H1 (cell line): Measurements from ENCODE around the gene FRMD7. TPM values are rescaled to one million over a fixed set of nuclear protein-coding genes. Genes with fewer than 3 reads are reported as not detected.

Experiments used
- CTCF ChIA-PET: fragments of 300-600 bp; sonication (Branson Sonifier 250); formaldehyde crosslinking; loops from one replicate; lab custom pipeline; 2021; ENCODE audit not compliant: partially characterized antibody; lab: Charles Lee
- POLR2A ChIA-PET: fragments of 300-600 bp; sonication (Branson Sonifier 250); formaldehyde crosslinking; loops from one replicate; lab custom pipeline; 2021; ENCODE audit warnings: inconsistent platforms; ENCODE audit not compliant: partially characterized antibody; lab: Charles Lee
- DNase-seq, 2 experiments: peaks; one replicate each; pipeline versions ENCODE4 v3.0.0 to v3.0.0-alpha.2; 2010 to 2022; ENCODE audit warnings: low spot score in 2 of 2, low read depth in 1 of 2, mixed read lengths in 1 of 2
- FAIRE-seq: peaks from 2 replicates; lab custom pipeline; 2011; peaks lifted over from hg19 to GRCh38; lab: Jason Lieb, UNC
- H2AFZ ChIP-seq: 2 replicates; pipeline ENCODE4 v1.8.1; 2012; ENCODE audit warnings: low read length, inconsistent platforms
- H2AK5ac ChIP-seq: 2 replicates; pipeline ENCODE4 v1.6.1; 2013; ENCODE audit warnings: low read depth, low read length
- H2BK120ac ChIP-seq: replicated peaks from 2 replicates; pipeline ENCODE3; 2013; ENCODE audit warnings: low read depth, low read length, inconsistent platforms
- H2BK12ac ChIP-seq: 2 replicates; pipeline ENCODE4 v1.6.1; 2013; ENCODE audit warnings: low read depth, low read length
- H2BK15ac ChIP-seq: 2 replicates; pipeline ENCODE4 v1.6.1; 2013; ENCODE audit warnings: low read length
- H2BK20ac ChIP-seq: 2 replicates; pipeline ENCODE4 v1.6.1; 2013; ENCODE audit warnings: low read length
- H2BK5ac ChIP-seq: 2 replicates; pipeline ENCODE4 v1.6.1; 2013; ENCODE audit warnings: low read depth, low read length
- H3K14ac ChIP-seq: 2 replicates; pipeline ENCODE4 v1.6.1; 2013; ENCODE audit warnings: inconsistent platforms; ENCODE audit not compliant: insufficient read length
- H3K18ac ChIP-seq: 2 replicates; pipeline ENCODE4 v1.6.1; 2013; ENCODE audit warnings: low read length; ENCODE audit errors: extremely low read depth
- H3K23ac ChIP-seq: 2 replicates; pipeline ENCODE4 v1.6.1; 2013; ENCODE audit warnings: inconsistent platforms; ENCODE audit not compliant: insufficient read length
- H3K23me2 ChIP-seq: 2 replicates; pipeline ENCODE4 v1.6.1; 2013; ENCODE audit warnings: low read depth, low read length
- H3K27ac ChIP-seq: 2 replicates; pipeline ENCODE4 v1.6.1; 2011; ENCODE audit warnings: low read depth, low read length, inconsistent platforms
- H3K27me3 ChIP-seq, 4 experiments: replicated peaks in 1 of 4; 1 replicate in 1 of 4; 2 replicates in 3 of 4; pipeline versions ENCODE4 v1.6.1 to v1.8.1; 2011 to 2013; ENCODE audit warnings: low read length in 3 of 4, mild to moderate bottlenecking in 3 of 4, inconsistent platforms in 2 of 4, mixed read lengths in 2 of 4, moderate library complexity in 1 of 4; ENCODE audit not compliant: control insufficient read depth in 3 of 4, insufficient read depth in 3 of 4; ENCODE audit errors: extremely low read depth in 1 of 4
- H3K36me3 ChIP-seq, 4 experiments: 2 replicates each; pipeline versions ENCODE4 v1.6.1 to v1.8.1; 2011 to 2013; ENCODE audit warnings: mild to moderate bottlenecking in 4 of 4, low read length in 3 of 4, moderate library complexity in 2 of 4, control low read depth in 1 of 4, inconsistent platforms in 1 of 4; ENCODE audit not compliant: insufficient read depth in 4 of 4, control insufficient read depth in 2 of 4
- H3K4ac ChIP-seq: replicated peaks from 2 replicates; pipeline ENCODE3; 2013; ENCODE audit warnings: low read length, low read depth, mixed read lengths, inconsistent platforms; ENCODE audit not compliant: insufficient read length
- H3K4me1 ChIP-seq, 4 experiments: replicated peaks in 1 of 4; 1 replicate in 1 of 4; 2 replicates in 3 of 4; pipeline versions ENCODE4 v1.6.1 to v1.8.1; 2011 to 2013; ENCODE audit warnings: low read length in 3 of 4, inconsistent platforms in 2 of 4, mixed read lengths in 1 of 4; ENCODE audit not compliant: insufficient read depth in 4 of 4, control insufficient read depth in 3 of 4
- H3K4me2 ChIP-seq, 2 experiments: 2 replicates each; pipeline versions ENCODE4 v1.6.1 to v1.8.1; 2011 to 2013; ENCODE audit warnings: low read depth in 2 of 2, low read length in 2 of 2, control low read depth in 1 of 2, inconsistent platforms in 1 of 2, mild to moderate bottlenecking in 1 of 2; ENCODE audit not compliant: insufficient read depth in 1 of 2
- H3K4me3 ChIP-seq, 4 experiments: fragments of 200-600, 300-600 bp in 1 of 4; sonication (generic), shearing (Covaris generic), sonication (Bioruptor Twin) in 1 of 4; 2 replicates each; pipeline versions ENCODE4 v1.5.1 to v1.8.1; 2011 to 2016; ENCODE audit warnings: low read length in 4 of 4, low read depth in 3 of 4, control low read depth in 2 of 4, inconsistent platforms in 2 of 4, mild to moderate bottlenecking in 2 of 4, mixed read lengths in 1 of 4, moderate library complexity in 1 of 4; ENCODE audit not compliant: insufficient read depth in 2 of 4; ENCODE audit errors: extremely low read depth in 1 of 4
- H3K56ac ChIP-seq: replicated peaks from 2 replicates; pipeline ENCODE3; 2013; ENCODE audit warnings: low read depth, mild to moderate bottlenecking, mixed read lengths, low read length, inconsistent platforms; ENCODE audit not compliant: insufficient read length
- H3K79me1 ChIP-seq: 2 replicates; pipeline ENCODE4 v1.6.1; 2013; ENCODE audit warnings: low read depth, low read length, control low read depth
- H3K79me2 ChIP-seq, 2 experiments: 2 replicates each; pipeline versions ENCODE4 v1.6.1 to v1.8.1; 2012 to 2013; ENCODE audit warnings: low read length in 2 of 2, mild to moderate bottlenecking in 2 of 2, inconsistent platforms in 1 of 2; ENCODE audit not compliant: insufficient read depth in 2 of 2, control insufficient read depth in 1 of 2
- H3K9ac ChIP-seq, 4 experiments: replicated peaks in 1 of 4; 1 replicate in 1 of 4; 2 replicates in 3 of 4; pipeline versions ENCODE4 v1.6.1 to v1.8.1; 2011 to 2013; ENCODE audit warnings: low read depth in 3 of 4, low read length in 3 of 4, control low read depth in 2 of 4, mild to moderate bottlenecking in 2 of 4, moderate library complexity in 2 of 4, inconsistent platforms in 1 of 4; ENCODE audit errors: extremely low read depth in 1 of 4
- H3K9me3 ChIP-seq, 2 experiments: 2 replicates each; pipeline versions ENCODE4 v1.6.1 to v1.8.1; 2012 to 2013; ENCODE audit warnings: mild to moderate bottlenecking in 2 of 2, moderate library complexity in 2 of 2, control low read depth in 1 of 2, inconsistent platforms in 1 of 2, low read depth in 1 of 2, low read length in 1 of 2, mixed read lengths in 1 of 2; ENCODE audit not compliant: insufficient read depth in 2 of 2
- H4K20me1 ChIP-seq, 2 experiments: replicated peaks in 1 of 2; 2 replicates each; pipeline versions ENCODE3 to v1.8.1; 2011 to 2013; ENCODE audit warnings: inconsistent platforms in 2 of 2, low read length in 2 of 2, mild to moderate bottlenecking in 1 of 2; ENCODE audit not compliant: insufficient read depth in 2 of 2, control insufficient read depth in 1 of 2
- H4K5ac ChIP-seq: 2 replicates; pipeline ENCODE4 v1.6.1; 2013; ENCODE audit warnings: low read length, low read depth, mixed read lengths, inconsistent platforms; ENCODE audit not compliant: insufficient read length
- H4K8ac ChIP-seq: 2 replicates; pipeline ENCODE4 v1.8.0; 2013; ENCODE audit warnings: mild to moderate bottlenecking, moderate library complexity, low read length, inconsistent platforms; ENCODE audit not compliant: insufficient read depth; ENCODE audit errors: extremely low read depth
- H4K91ac ChIP-seq: replicated peaks from 2 replicates; pipeline ENCODE3; 2013; ENCODE audit warnings: low read length, mixed read lengths, inconsistent platforms; ENCODE audit not compliant: insufficient read length
- BCL11A ChIP-seq, 2 experiments: IDR thresholded peaks; one replicate each; pipeline ENCODE4 v1.6.1; 2011; ENCODE audit warnings: low read depth in 2 of 2, low read length in 2 of 2, mild to moderate bottlenecking in 2 of 2
- BRCA1 ChIP-seq: IDR thresholded peaks from 2 replicates; pipeline ENCODE4 v1.6.1; 2012; ENCODE audit warnings: low read depth, low read length, improper control_type of control experiment
- CBX8 ChIP-seq: fragments of 300-800, 300-1000 bp; sonication (generic); IDR thresholded peaks from 2 replicates; pipeline ENCODE4 v1.7.1; 2016; ENCODE audit warnings: low read depth, low read length, borderline replicate concordance
- CREB1 ChIP-seq: IDR thresholded peaks from 2 replicates; pipeline ENCODE4 v1.6.1; 2012; ENCODE audit warnings: inconsistent platforms
- CTBP2 ChIP-seq: IDR thresholded peaks from 2 replicates; pipeline ENCODE4 v1.7.0; 2011; ENCODE audit warnings: borderline replicate concordance, mild to moderate bottlenecking, moderate library complexity, mixed read lengths, low read length; ENCODE audit not compliant: insufficient read depth, insufficient read length
- KDM1A ChIP-seq: fragments of 200-600, 300-600 bp; sonication (generic); IDR thresholded peaks from 2 replicates; pipeline ENCODE4 v1.7.1; 2016; ENCODE audit warnings: mild to moderate bottlenecking, low read length, borderline replicate concordance
- MAFK ChIP-seq: IDR thresholded peaks from 2 replicates; pipeline ENCODE4 v1.6.1; 2012; ENCODE audit warnings: low read depth, mild to moderate bottlenecking, improper control_type of control experiment, low read length
- NANOG ChIP-seq: IDR thresholded peaks from 2 replicates; pipeline ENCODE4 v1.6.1; 2011; ENCODE audit warnings: low read length, low read depth, mild to moderate bottlenecking, inconsistent platforms; ENCODE audit not compliant: insufficient read depth, poor library complexity, severe bottlenecking
- NRF1 ChIP-seq: IDR thresholded peaks from 2 replicates; pipeline ENCODE4 v1.6.1; 2011; ENCODE audit warnings: mild to moderate bottlenecking, low read depth, low read length, improper control_type of control experiment
- RAD21 ChIP-seq, 2 experiments: IDR thresholded peaks in 1 of 2; conservative IDR thresholded peaks in 1 of 2; 2 replicates each; pipeline ENCODE4 v1.6.1; 2011; ENCODE audit warnings: low read depth in 2 of 2, low read length in 2 of 2, improper control_type of control experiment in 1 of 2, inconsistent platforms in 1 of 2, mild to moderate bottlenecking in 1 of 2, moderate library complexity in 1 of 2
- RXRA ChIP-seq: IDR thresholded peaks from 2 replicates; pipeline ENCODE4 v1.6.1; 2011; ENCODE audit warnings: low read depth, mild to moderate bottlenecking, low read length, moderate library complexity; ENCODE audit not compliant: insufficient read depth
- SAP30 ChIP-seq: fragments of 300-600 bp; sonication (generic); IDR thresholded peaks from 2 replicates; pipeline ENCODE4 v1.7.1; 2012; ENCODE audit warnings: low read length, moderate library complexity, mild to moderate bottlenecking, inconsistent platforms; ENCODE audit not compliant: insufficient read depth, insufficient replicate concordance
- SP2 ChIP-seq: IDR thresholded peaks from 2 replicates; pipeline ENCODE4 v1.6.1; 2012; ENCODE audit warnings: mild to moderate bottlenecking, low read length, inconsistent platforms
- SUZ12 ChIP-seq: fragments of 200-600 bp; sonication (generic); IDR thresholded peaks from 2 replicates; pipeline ENCODE4 v1.6.1; 2012; ENCODE audit warnings: mild to moderate bottlenecking, inconsistent platforms, low read length, moderate library complexity, mixed read lengths
- TBP ChIP-seq: IDR thresholded peaks from 2 replicates; pipeline ENCODE4 v1.6.1; 2011; ENCODE audit warnings: low read depth, low read length, improper control_type of control experiment
- TEAD4 ChIP-seq: IDR thresholded peaks from 2 replicates; pipeline ENCODE4 v1.6.1; 2012; ENCODE audit warnings: low read depth, low read length, inconsistent platforms, mixed read lengths
- polyA plus RNA-seq, 7 experiments: library from polyadenylated mRNA; depleted of rRNA in 3 of 7; stranded (reverse) in 5 of 7; unstranded in 2 of 7; fragments of >200 nt in 5 of 7; fragments of 200-250 nt in 2 of 7; gene quantifications; 1 replicate in 5 of 7; 2 replicates in 1 of 7; 4 replicates in 1 of 7; pipeline versions ENCODE4 v1.2.1 to v1.2.3, GENCODE V29; 2011 to 2013; ENCODE audit warnings: missing spikeins in 2 of 7, mixed read lengths in 2 of 7
- total RNA-seq: library from RNA; stranded (reverse); fragmentation: NEBNext Ultra II Directional; extraction: Animal tissue kit (Norgen Biotek cat#: 25700); gene quantifications from 2 replicates; pipeline ENCODE4 v1.2.1, GENCODE V29; 2021

Gene FRMD7
- total and polyA plus RNA-seq, 2 of the 8 experiments (the other 6 are each of a cell fraction or from before 2014, with no cell fraction given) = not detected

- Histone ChIP-seq H3K27me3 (no peaks in the 10 kb centered on the region), H3K23me2 (no peaks in the 10 kb centered on the region), H3K4me2 (no peak overlapping the region), H3K36me3 (no peaks in the 10 kb centered on the region), H3K4me1 (no peaks in the 10 kb centered on the region), H2AK5ac (no peak overlapping the region), H3K14ac (no peak overlapping the region), H3K18ac (no peak overlapping the region), H3K79me1 (no peaks in the 10 kb centered on the region), H4K8ac (no peak overlapping the region), H3K23ac (no peak overlapping the region), H3K4me3 (no peak overlapping the region), H3K9me3 (no peaks in the 10 kb centered on the region), H3K27ac (no peak overlapping the region), H3K4ac (no peak overlapping the region), H2BK15ac (no peak overlapping the region), H3K9ac (no peak overlapping the region), H2BK12ac (no peak overlapping the region), H2AFZ (no peak overlapping the region), H2BK5ac (no peak overlapping the region), H4K91ac (no peak overlapping the region), H2BK20ac (no peak overlapping the region), H4K5ac (no peak overlapping the region), H2BK120ac (no peak overlapping the region), H3K79me2 (no peaks in the 10 kb centered on the region), H4K20me1 (no peaks in the 10 kb centered on the region), H3K56ac (no peak overlapping the region)
- CTCF ChIA-PET = no interaction called here
- FAIRE-seq (no peak), DNase-seq (no peak)
- POLR2A ChIA-PET = no interaction called here
- TF ChIP-seq SUZ12 (no peak), CBX8 (no peak), TEAD4 (no peak), BCL11A (IDR thresholded peaks at IDR 0.05; ENCODE audit: low read depth in 2 of 2, low read length in 2 of 2) (no peak), TBP (no peak), NRF1 (no peak), CREB1 (no peak), BRCA1 (no peak), CTBP2 (no peak), SAP30 (no peak), NANOG (no peak), KDM1A (no peak), MAFK (no peak), RXRA (no peak), RAD21 (IDR thresholded peaks at IDR 0.05 in 1 of 2, conservative IDR thresholded peaks at IDR 0.05 in 1 of 2; ENCODE audit: low read depth in 2 of 2, low read length in 2 of 2) (no peak), SP2 (no peak)
Observed at GRCh38 chrX:132088864-132089263, 39.0 kb downstream of the FRMD7 start.
